Stimulated activated CD8-positive, alpha-beta memory T cell treated with anti-CD3 and anti-CD28 coated beads, Interleukin-4, amount 100 ng/mL, for 4 hours (primary cell): ENCODE data around the gene CD300LD.

Source experiments
- DNase-seq, 2 donors: peaks; one replicate each; pipeline ENCODE4 v3.0.0-alpha.2; 2020; ENCODE audit warnings: low read depth in 2 of 2, low spot score in 1 of 2

CD300LD gene

DNA sequence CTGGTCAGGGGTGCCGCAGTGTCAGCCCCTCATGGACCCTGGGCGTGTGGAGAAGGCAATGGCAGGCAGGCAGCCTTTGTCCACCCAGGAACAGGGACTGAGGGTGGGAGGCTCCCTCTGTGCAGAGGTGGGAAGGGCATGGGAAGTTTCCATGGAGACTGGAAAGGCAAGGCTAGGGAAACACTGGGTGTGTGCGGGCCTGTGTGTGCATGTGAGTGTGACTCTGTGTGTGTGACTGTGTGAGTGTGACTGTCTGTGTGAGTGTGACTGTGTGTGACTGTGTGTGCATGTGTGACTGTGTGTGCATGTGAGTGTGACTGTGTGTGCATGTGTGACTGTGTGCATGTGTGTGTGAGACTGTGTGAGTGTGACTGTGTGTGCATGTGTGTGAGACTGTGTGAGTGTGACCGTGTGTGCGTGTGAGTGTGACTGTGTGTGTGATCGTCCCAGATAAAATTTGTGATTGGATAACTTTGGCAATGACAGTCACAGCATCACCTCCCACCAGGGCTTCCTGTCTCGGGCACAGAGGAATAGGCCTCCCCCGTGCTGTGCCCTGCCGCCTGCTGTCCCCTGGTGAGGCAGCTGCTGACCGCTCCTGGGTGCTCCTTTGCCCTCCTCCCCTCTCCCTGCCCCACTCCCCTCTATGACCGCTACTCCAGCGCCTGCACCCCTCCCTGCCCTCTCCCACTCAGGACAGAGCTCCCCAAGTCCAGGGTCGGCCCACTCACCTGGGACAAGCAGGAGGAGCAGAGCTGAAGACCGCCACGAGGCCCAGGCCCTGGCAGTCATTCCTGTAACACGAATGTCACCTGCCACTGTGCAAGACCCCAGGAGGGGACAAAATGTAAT, 46.9 kb downstream of the CD300LD start:
- no peak for DNase-seq

DNA sequence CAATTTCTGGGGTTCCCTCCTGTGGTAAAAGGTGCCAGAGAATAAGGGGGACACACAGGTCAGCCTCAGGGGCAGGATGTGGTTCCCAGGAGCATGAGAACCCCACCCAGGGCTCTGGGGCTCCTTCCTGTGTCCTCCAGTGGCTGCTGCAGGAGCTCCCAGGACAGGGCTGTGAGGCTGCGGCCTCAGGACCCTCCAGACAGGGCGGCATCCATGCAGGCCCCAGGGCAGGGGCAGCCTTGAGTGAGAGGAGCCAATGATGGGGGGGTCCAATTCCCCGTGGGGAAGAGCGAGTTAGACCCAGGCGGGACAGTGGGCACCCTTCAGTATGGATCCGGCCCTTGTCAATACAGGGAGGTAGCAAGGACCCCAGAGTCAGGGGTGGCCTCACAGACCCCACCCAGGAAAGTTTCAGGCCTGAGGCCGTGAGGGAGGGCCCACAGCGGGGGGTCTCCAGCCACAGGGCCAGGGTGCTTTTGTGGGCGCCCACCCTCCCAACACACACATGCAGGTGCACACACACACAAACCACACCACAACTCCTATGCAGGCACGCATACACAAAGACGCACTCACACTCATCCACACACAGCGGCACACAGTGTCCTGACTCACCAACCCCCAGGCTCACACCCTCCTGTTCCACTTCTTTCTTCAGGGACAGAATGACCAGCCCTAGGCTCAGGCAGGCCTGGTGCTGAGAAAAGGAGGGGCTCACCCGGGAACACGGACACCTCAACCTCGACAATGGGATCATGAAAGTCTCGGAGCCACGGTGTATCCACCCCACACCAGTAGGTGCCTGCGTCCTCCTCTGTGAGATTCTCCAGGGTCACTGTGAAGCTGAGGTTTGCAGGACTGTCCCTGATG, 48.0 kb downstream of the CD300LD start:
- DNase-seq: no peak

DNA sequence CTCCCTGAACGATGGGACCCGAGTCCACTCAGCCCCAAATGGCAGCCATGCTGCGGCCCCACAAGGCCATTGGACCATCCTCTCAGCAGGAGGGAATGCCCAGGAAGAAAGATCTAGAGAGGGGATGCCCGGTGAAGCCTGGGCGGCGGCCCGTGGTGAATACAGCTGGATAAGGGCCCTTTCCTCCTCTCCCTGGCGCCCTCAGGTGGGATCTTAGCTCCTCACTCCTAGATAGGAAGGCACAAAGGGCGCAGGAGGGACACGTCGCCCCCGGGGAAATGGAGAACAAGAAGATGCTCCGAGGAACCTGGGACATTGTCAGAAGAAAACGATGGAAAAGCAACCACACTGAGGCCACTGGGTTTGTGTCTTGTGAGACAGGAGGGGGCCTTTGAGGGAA, 48.7 kb downstream of the CD300LD start:
- no peak for DNase-seq

DNA sequence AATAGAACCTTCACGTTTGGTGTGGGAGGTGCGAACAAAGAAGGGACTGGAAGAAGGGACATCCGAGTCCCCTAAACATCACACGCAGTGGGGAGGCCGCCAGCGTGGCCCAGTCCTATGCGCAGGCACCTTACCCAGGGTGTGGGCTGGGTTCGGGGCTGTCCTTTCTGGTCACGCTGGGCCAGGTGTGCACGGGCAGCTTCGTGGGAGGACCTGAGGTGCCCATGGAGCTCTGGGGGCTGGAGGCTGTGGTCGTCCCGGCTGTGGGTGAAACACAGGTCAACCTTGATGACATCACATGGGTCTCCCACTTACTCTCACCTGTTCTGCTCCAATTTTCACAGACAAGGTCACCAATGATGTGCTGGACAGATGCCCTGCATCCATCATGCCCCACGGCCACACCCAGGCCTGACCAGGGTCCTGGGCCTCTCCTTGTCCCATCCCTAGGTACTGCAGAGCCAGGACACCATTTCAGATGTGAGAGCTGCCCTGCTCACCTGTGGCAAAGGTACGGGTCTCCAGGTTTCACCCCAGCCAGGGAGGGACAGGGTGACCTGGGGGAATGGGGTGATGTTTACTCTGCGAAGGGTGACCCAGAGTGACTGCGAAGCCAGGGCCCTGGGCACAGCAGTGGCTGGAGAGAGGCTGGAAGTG, 49.2 kb downstream of the CD300LD start:
- DNase-seq: no peak

DNA sequence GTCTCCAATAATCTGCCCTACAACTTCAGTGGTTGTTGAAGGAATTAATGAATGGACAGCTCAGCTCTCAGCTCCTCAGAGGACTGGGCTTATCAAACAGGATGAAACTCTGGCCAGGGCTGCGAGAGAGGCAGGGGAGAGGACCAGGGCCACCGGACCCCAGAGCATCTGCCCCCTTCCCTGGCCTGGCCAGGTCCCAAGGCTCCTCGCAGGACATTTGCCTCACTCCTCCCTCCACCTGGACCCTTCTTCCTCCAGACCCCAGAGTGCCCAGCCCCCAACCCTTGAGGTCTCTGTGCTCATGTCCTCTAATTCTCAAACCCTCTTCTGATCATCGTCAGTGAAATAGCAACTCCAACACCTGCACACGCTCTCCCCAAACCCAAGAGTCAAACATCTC, 49.9 kb downstream of the CD300LD start:
- no peak for DNase-seq

DNA sequence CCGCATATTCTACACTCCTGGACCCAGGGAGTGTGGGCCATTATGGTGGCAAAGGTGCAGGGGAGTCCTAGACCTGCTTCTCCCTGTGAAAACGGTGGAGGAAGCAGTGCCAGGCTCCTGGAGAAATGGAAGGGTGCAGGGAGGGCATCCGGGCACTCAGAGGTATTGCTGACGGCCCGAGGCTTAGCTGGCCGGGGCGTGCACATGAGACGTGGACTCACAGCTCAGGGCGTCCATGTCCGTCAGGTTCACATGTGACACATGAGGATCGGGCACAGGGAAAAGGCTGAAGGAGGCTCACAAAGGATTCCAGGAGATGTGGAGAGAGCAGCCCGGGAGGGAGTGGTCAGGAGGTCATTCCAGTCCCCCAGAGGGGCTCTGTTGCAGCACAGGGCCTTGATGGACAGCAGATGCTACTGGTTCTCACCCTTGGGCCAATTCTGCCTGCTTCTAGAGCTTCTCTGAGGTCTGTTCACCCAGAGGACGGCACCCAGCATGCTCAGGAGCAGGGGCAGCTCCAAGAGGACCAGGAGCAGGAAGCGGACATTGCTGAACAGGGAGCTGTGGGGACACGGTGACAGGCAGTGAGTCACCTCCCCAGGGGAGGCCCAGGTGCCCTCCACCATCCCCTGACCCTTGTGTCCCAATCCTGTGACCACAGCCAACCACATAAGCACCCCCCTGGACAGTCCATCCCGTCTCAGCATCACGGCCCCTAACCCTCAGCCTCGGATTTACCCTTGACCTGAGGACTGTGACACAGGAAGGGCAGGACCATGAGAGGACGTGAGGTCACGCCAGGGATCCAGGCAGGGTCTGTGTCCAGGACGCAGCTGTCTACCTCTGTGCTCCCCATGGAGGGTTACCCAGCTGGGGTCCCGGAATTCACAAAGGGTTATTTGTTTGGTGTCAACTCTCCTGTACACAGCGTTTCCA, 50.6 kb downstream of the CD300LD start:
- DNase-seq: no peak

DNA sequence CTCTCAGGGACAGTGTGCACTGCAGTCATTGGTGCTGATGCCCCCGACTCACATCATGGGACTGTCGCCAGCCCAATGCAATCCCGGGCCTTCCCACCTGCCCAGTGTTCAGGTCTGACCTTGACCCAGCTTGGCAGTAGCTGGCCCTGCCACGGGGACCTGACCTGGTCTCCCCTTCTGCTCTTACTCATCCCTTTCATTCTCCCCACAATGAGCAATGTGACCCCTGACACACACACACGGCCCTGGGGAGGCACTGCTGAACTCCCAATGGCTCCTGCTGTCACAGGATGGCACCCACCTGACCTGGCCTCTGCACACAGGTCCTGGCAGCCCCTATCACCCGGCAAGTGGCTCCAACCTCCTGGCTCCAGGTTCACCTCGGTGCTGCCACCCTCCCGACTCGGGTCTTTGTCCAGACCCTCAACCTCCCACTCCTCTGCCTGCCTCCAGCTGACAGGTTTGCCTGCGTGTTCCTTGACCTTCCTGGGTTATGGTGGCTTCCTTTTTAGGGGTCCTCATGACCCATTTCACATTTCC, 52.7 kb downstream of the CD300LD start:
- no peak for DNase-seq

DNA sequence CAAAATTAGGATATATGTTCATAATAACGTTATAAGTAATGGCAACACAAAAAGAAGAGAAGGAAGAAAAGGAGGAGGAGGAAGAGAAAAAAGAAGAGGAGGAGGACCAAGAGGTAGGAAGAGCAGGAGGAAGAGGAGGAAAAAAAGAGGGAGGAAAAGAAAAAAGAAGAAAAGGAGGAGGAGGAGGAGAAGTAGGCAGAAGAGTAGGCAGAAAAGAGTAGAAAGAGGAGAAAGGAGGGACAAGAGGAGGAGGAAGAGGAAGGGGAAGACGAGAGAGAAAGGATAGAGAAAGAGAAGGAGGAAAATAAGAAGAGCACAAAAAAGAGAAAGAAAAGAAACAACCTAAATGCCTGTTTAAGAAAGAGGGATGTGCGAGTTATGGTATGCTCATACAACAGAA, 55.2 kb downstream of the CD300LD start:
- DNase-seq: no peak

DNA sequence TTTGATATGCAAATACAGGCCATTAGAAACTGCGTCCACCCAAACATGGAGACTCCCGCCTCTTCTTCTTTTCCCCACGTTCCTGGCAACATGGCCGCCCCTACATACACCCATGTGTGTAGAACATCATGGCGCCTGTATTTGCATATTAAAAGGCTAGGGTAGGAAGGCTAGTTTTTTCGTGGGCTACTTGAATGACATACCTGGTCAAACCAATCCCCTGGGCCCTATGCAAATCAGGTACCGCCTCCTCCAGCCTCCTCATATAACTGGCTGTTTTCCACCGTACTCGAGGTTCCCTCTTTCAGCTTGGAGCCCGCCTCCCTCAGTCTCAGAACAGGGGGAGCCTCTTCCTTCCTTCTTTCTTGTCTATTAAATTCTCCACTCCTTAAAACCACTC, 60.0 kb downstream of the CD300LD start:
- DNase-seq: no peak

DNA sequence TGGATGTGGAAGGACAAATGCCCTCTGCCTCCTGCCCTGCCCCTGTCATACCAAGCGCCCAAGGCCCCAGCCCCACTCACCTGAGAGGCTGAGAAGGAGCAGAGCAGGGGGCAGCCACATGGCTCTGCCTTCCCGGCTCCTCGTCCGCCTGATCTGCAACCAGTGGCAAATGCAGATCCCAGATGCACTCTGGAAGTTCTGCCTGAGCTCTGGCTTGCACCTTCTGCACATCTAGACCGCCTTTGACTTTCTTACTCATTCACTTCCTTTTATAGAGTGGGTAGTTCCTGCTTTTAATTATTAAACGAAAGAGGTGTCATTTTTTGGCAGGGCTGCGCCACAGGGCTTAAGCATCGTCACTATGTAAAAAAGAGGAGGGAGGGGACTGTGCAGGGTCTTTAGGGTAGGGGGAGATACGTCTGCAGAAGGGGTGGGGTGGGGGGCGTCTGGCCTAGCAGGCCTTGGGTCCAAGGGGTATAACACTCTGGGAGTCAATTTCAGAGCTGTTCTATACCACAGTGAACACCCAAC, 60.8 kb downstream of the CD300LD start, which contains the start of gene CD300LB:
CD300LB (minus strand) TSS at position 245 of the 531 bp plus-strand sequence; CDS start at position 120, 125 bp downstream.
- DNase-seq: no peak

DNA sequence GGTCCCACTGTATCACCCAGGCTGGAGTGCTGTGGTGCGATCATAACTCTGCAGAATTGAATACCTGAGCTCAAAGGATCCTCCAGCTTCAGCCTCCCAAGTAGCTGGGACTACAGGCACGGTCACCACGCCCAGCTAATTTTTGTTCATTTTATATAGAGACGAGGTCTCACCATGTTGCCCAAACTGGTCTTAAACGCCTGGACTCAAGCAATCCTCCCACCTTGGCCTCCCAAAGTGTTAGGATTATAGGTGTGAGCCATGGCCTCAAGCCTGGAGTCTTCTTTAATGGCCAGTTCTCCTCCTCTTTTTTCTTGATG, 61.3 kb downstream of the CD300LD start:
- no peak for DNase-seq
